ENCODE results near the gene ZNF573. TPM values are rescaled to one million over a fixed set of nuclear protein-coding genes. Genes with fewer than 3 reads are reported as not detected.

Gene ZNF573
- total and polyA plus RNA-seq, 4 donors: 0.42 to 5.0 (median 4.2) TPM

DNA sequence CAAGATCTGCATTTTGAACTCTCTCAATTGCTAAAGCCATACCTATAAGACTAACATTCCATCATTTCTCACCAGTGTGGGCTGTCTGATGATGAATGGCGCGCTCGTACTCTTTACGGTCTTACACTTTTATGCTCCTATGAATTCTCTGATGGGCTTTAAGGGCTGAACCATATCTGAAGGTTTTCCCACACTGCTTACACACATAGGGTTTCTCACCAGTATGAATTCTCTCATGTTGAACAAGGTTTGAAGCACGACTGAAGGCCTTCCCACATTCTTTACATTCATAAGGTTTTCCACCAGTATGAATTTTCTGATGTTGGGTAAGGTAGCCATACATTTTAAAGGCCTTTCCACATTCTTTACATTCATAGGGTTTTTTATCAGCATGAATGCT, 41.0 kb downstream of the ZNF573 start:
- H3K4me1 ChIP-seq (ENCODE audit: control insufficient read depth in 4 of 4, insufficient read depth in 4 of 4, low read length in 3 of 4): no peaks in the 10 kb centered on the region
- no peak overlapping the region for H3K27ac ChIP-seq (ENCODE audit: low read depth in 1 of 2, low read length in 2 of 2)
- H3K27me3 ChIP-seq (ENCODE audit: control insufficient read depth in 4 of 4, insufficient read depth in 4 of 4, low read length in 3 of 4): no peaks in the 10 kb centered on the region
- 90% methylated on average over 5 of the region's 5 CpGs for whole genome bisulfite sequencing
- TF ChIP-seq, protein P1, sequence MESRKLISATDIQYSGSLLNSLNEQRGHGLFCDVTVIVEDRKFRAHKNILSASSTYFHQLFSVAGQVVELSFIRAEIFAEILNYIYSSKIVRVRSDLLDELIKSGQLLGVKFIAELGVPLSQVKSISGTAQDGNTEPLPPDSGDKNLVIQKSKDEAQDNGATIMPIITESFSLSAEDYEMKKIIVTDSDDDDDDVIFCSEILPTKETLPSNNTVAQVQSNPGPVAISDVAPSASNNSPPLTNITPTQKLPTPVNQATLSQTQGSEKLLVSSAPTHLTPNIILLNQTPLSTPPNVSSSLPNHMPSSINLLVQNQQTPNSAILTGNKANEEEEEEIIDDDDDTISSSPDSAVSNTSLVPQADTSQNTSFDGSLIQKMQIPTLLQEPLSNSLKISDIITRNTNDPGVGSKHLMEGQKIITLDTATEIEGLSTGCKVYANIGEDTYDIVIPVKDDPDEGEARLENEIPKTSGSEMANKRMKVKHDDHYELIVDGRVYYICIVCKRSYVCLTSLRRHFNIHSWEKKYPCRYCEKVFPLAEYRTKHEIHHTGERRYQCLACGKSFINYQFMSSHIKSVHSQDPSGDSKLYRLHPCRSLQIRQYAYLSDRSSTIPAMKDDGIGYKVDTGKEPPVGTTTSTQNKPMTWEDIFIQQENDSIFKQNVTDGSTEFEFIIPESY (IDR thresholded peaks at IDR 0.05): no peak
- TF ChIP-seq, protein P2, sequence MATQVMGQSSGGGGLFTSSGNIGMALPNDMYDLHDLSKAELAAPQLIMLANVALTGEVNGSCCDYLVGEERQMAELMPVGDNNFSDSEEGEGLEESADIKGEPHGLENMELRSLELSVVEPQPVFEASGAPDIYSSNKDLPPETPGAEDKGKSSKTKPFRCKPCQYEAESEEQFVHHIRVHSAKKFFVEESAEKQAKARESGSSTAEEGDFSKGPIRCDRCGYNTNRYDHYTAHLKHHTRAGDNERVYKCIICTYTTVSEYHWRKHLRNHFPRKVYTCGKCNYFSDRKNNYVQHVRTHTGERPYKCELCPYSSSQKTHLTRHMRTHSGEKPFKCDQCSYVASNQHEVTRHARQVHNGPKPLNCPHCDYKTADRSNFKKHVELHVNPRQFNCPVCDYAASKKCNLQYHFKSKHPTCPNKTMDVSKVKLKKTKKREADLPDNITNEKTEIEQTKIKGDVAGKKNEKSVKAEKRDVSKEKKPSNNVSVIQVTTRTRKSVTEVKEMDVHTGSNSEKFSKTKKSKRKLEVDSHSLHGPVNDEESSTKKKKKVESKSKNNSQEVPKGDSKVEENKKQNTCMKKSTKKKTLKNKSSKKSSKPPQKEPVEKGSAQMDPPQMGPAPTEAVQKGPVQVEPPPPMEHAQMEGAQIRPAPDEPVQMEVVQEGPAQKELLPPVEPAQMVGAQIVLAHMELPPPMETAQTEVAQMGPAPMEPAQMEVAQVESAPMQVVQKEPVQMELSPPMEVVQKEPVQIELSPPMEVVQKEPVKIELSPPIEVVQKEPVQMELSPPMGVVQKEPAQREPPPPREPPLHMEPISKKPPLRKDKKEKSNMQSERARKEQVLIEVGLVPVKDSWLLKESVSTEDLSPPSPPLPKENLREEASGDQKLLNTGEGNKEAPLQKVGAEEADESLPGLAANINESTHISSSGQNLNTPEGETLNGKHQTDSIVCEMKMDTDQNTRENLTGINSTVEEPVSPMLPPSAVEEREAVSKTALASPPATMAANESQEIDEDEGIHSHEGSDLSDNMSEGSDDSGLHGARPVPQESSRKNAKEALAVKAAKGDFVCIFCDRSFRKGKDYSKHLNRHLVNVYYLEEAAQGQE (IDR thresholded peaks at IDR 0.05): no peak
- TF ChIP-seq EGR1 (IDR thresholded peaks at IDR 0.05; ENCODE audit: low read depth in 2 of 2): no peak
- no peak for TF ChIP-seq SP1 (IDR thresholded peaks at IDR 0.05)
- TF ChIP-seq, protein P3, sequence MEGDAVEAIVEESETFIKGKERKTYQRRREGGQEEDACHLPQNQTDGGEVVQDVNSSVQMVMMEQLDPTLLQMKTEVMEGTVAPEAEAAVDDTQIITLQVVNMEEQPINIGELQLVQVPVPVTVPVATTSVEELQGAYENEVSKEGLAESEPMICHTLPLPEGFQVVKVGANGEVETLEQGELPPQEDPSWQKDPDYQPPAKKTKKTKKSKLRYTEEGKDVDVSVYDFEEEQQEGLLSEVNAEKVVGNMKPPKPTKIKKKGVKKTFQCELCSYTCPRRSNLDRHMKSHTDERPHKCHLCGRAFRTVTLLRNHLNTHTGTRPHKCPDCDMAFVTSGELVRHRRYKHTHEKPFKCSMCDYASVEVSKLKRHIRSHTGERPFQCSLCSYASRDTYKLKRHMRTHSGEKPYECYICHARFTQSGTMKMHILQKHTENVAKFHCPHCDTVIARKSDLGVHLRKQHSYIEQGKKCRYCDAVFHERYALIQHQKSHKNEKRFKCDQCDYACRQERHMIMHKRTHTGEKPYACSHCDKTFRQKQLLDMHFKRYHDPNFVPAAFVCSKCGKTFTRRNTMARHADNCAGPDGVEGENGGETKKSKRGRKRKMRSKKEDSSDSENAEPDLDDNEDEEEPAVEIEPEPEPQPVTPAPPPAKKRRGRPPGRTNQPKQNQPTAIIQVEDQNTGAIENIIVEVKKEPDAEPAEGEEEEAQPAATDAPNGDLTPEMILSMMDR (IDR thresholded peaks at IDR 0.05; ENCODE audit: low read depth, low read length, missing input control): no peak
- TF ChIP-seq HNF4G (IDR thresholded peaks at IDR 0.05): no peak
- no peak for TF ChIP-seq GABPA (IDR thresholded peaks at IDR 0.05 in 1 of 2, conservative IDR thresholded peaks at IDR 0.05 in 1 of 2)
- TF ChIP-seq RXRA (IDR thresholded peaks at IDR 0.05): no peak
- no peak for TF ChIP-seq FOXA1 (IDR thresholded peaks at IDR 0.05)
- TF ChIP-seq TAF1 (conservative IDR thresholded peaks at IDR 0.05): no peak
- no peak for TF ChIP-seq HNF4A (conservative IDR thresholded peaks at IDR 0.05)
- H3K4me3 ChIP-seq (ENCODE audit: low read depth in 1 of 3, low read length in 3 of 3): peak overlapping the region in 2 of 3 donors; percentile 57 to 68
- peaks cover 3 to 46% (median 34%) of the 10 kb centered on the region in 4 donors for H3K36me3 ChIP-seq (ENCODE audit: control insufficient read depth in 4 of 4, insufficient read depth in 3 of 4, low read depth in 1 of 4, low read length in 3 of 4)
- no peak for DNase-seq (ENCODE audit: low spot score)
- no peak overlapping the region for H3K9ac ChIP-seq (ENCODE audit: low read depth in 1 of 2, low read length in 2 of 2)
- peaks cover 35 to 73% (median 62%) of the 10 kb centered on the region in 4 donors for H3K9me3 ChIP-seq (ENCODE audit: control insufficient read depth in 4 of 4, low read length in 3 of 4)

DNA sequence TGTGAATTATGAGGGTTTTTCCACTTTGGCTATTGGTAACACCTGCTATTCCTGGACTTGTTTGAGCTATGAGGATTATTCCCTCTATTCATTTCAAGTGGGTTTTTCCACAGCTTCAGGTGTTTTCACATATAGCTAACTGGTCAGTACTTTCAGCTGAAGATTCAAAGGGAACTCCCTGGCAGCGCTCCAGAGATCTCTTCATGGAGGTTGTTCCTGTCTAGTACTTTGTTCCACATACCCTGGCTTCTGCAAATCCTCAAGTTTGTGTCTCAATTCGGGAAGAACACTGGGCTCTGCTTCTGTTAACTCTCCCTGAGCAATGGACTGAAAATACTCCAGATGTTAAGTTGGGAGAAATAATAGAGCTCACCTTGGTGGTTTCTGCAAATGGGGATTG, 54.2 kb downstream of the ZNF573 start:
- H3K4me3 ChIP-seq (ENCODE audit: low read depth in 1 of 3, low read length in 3 of 3): peak overlapping the region in 1 of 3 donors; percentile 1
- H3K9me3 ChIP-seq (ENCODE audit: control insufficient read depth in 4 of 4, low read length in 3 of 4): peaks cover 5 to 34% (median 17%) of the 10 kb centered on the region in 4 donors
- no peaks in the 10 kb centered on the region for H3K4me1 ChIP-seq (ENCODE audit: control insufficient read depth in 4 of 4, insufficient read depth in 4 of 4, low read length in 3 of 4)
- H3K36me3 ChIP-seq (ENCODE audit: control insufficient read depth in 4 of 4, insufficient read depth in 3 of 4, low read depth in 1 of 4, low read length in 3 of 4): peaks cover 0 to 5% (median under 1%) of the 10 kb centered on the region in 4 donors
- no peak for DNase-seq (ENCODE audit: low spot score)
- WGBS: 93% methylated on average over 2 of the region's 2 CpGs
- H3K27ac ChIP-seq (ENCODE audit: low read depth in 1 of 2, low read length in 2 of 2): no peak overlapping the region
- no peaks in the 10 kb centered on the region for H3K27me3 ChIP-seq (ENCODE audit: control insufficient read depth in 4 of 4, insufficient read depth in 4 of 4, low read length in 3 of 4)
- no peak overlapping the region for H3K9ac ChIP-seq (ENCODE audit: low read depth in 1 of 2, low read length in 2 of 2)
- no peak for TF ChIP-seq RXRA (IDR thresholded peaks at IDR 0.05)
- TF ChIP-seq GABPA (IDR thresholded peaks at IDR 0.05 in 1 of 2, conservative IDR thresholded peaks at IDR 0.05 in 1 of 2): no peak
- TF ChIP-seq, protein P4, sequence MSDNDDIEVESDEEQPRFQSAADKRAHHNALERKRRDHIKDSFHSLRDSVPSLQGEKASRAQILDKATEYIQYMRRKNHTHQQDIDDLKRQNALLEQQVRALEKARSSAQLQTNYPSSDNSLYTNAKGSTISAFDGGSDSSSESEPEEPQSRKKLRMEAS (IDR thresholded peaks at IDR 0.05): no peak
- TF ChIP-seq FOXA2 (IDR thresholded peaks at IDR 0.05): no peak
- no peak for TF ChIP-seq YY1 (IDR thresholded peaks at IDR 0.05)
- no peak for TF ChIP-seq HNF4A (conservative IDR thresholded peaks at IDR 0.05)
- TF ChIP-seq, protein P1 (IDR thresholded peaks at IDR 0.05): no peak
- TF ChIP-seq FOXA1 (IDR thresholded peaks at IDR 0.05): no peak
- TF ChIP-seq TAF1 (conservative IDR thresholded peaks at IDR 0.05): no peak
- TF ChIP-seq, protein P2 (IDR thresholded peaks at IDR 0.05): no peak
- no peak for TF ChIP-seq HNF4G (IDR thresholded peaks at IDR 0.05)
- TF ChIP-seq NR2F2 (IDR thresholded peaks at IDR 0.05): no peak
- TF ChIP-seq, protein P3 (IDR thresholded peaks at IDR 0.05; ENCODE audit: low read depth, low read length, missing input control): no peak
